Endothelial cell (in vitro differentiated cells): Measurements from ENCODE around the gene FBLN2. TPM values are rescaled to one million over a fixed set of nuclear protein-coding genes. Genes with fewer than 3 reads are reported as not detected.
A peak's percentile ranks its signal among the peaks of the same experiment; 100 is the strongest.
"Not testable (repeated sequence)": the region's sequence is repeated elsewhere in the genome, so short reads cannot be mapped to it uniquely, and the experiment has no call there.

Experiments
- DNase-seq: peaks from one replicate; pipeline ENCODE4 v3.0.0; 2021; ENCODE audit warnings: low spot score
- H3K27ac Mint-ChIP-seq: one replicate; pipeline ENCODE4 v1.8.0; 2021; ENCODE audit warnings: mixed read lengths, inconsistent platforms; ENCODE audit not compliant: unreplicated experiment
- H3K27me3 Mint-ChIP-seq: one replicate; pipeline ENCODE4 v1.8.0; 2021; ENCODE audit warnings: mild to moderate bottlenecking, moderate library complexity, mixed read lengths, inconsistent platforms; ENCODE audit not compliant: unreplicated experiment
- H3K36me3 Mint-ChIP-seq: one replicate; pipeline ENCODE4 v1.8.0; 2021; ENCODE audit warnings: mild to moderate bottlenecking, low read depth, mixed read lengths, inconsistent platforms; ENCODE audit not compliant: unreplicated experiment
- H3K4me1 Mint-ChIP-seq: one replicate; pipeline ENCODE4 v1.8.0; 2021; ENCODE audit warnings: mild to moderate bottlenecking, mixed read lengths, inconsistent platforms; ENCODE audit not compliant: unreplicated experiment
- H3K4me3 Mint-ChIP-seq: one replicate; pipeline ENCODE4 v1.8.0; 2021; ENCODE audit warnings: mild to moderate bottlenecking, mixed read lengths, inconsistent platforms; ENCODE audit not compliant: unreplicated experiment
- H3K9me3 Mint-ChIP-seq: one replicate; pipeline ENCODE4 v1.8.0; 2021; ENCODE audit warnings: mixed read lengths, inconsistent platforms; ENCODE audit not compliant: unreplicated experiment
- CTCF ChIP-seq: fragments of 200-600 bp; sonication (generic); IDR thresholded peaks from one replicate; pipeline ENCODE4 v1.5.0; 2021; ENCODE audit warnings: antibody characterized with exemption; ENCODE audit not compliant: unreplicated experiment
- long read RNA-seq: library from polyadenylated mRNA; unstranded; transcript quantifications from one replicate; pipeline ENCODE4 v2.0.0, GENCODE V29; 2020; ENCODE audit not compliant: unreplicated experiment
- total RNA-seq: library from RNA; stranded (reverse); fragmentation: NEBNext Ultra II Directional; extraction: Animal tissue kit (Norgen Biotek cat#: 25700); gene quantifications from one replicate; pipeline ENCODE4 v1.2.1, GENCODE V29; 2021; ENCODE audit not compliant: unreplicated experiment

The FBLN2 gene
- 10.5 TPM for total RNA-seq
- long read RNA-seq, partial matches to known transcripts = 2 of 4 reads
- long read RNA-seq, other reads (novel, unspliced or antisense) = 2 of 4 reads

- Mint-ChIP-seq H3K27ac (no peak within 1 kb of the TSS), H3K36me3 (peaks cover 12% of the 10 kb centered on the region), H3K27me3 (peaks cover 16% of the 10 kb centered on the region), H3K4me3 (peak within 1 kb of the TSS; percentile 72), H3K4me1 (peaks cover 14% of the 10 kb centered on the region), H3K9me3 (no peaks in the 10 kb centered on the region)
- DNase-seq = peak; percentile 76
- TF ChIP-seq CTCF = no peak
Observed at GRCh38 chr3:13548696-13549622, at the start of gene FBLN2. FBLN2 (plus strand) TSS chr3:13549125; CDS start chr3:13570356, 21,231 bp downstream.

- not testable (repeated sequence) for H3K36me3 Mint-ChIP-seq, H3K27ac Mint-ChIP-seq, H3K4me3 Mint-ChIP-seq, H3K4me1 Mint-ChIP-seq, H3K9me3 Mint-ChIP-seq, DNase-seq
- peaks cover 16% of the 10 kb centered on the region for H3K27me3 Mint-ChIP-seq
Observed at GRCh38 chr3:13499246-13499645, 49.7 kb upstream of the FBLN2 start.

- no peak overlapping the region for H3K27ac Mint-ChIP-seq
- no peaks in the 10 kb centered on the region for H3K9me3 Mint-ChIP-seq
- peaks cover 5% of the 10 kb centered on the region for H3K4me1 Mint-ChIP-seq
- DNase-seq = peak; percentile 64
- peaks cover 16% of the 10 kb centered on the region for H3K27me3 Mint-ChIP-seq
- TF ChIP-seq CTCF = peak; percentile 66
- no peak overlapping the region for H3K4me3 Mint-ChIP-seq
- peaks cover 7% of the 10 kb centered on the region for H3K36me3 Mint-ChIP-seq
Observed at GRCh38 chr3:13500133-13500885, 48.6 kb upstream of the FBLN2 start.

- no peaks in the 10 kb centered on the region for H3K9me3 Mint-ChIP-seq
- no peak overlapping the region for H3K4me3 Mint-ChIP-seq
- peaks cover 3% of the 10 kb centered on the region for H3K36me3 Mint-ChIP-seq
- TF ChIP-seq CTCF = no peak
- no peak overlapping the region for H3K27ac Mint-ChIP-seq
- H3K4me1 Mint-ChIP-seq = peaks cover 3% of the 10 kb centered on the region
- peaks cover 13% of the 10 kb centered on the region for H3K27me3 Mint-ChIP-seq
- no peak for DNase-seq
Observed at GRCh38 chr3:13501056-13501455, 47.9 kb upstream of the FBLN2 start.

- peaks cover 3% of the 10 kb centered on the region for H3K4me1 Mint-ChIP-seq
- DNase-seq = no peak
- peaks cover 13% of the 10 kb centered on the region for H3K27me3 Mint-ChIP-seq
- H3K36me3 Mint-ChIP-seq = peaks cover 3% of the 10 kb centered on the region
- TF ChIP-seq CTCF = no peak
- H3K27ac Mint-ChIP-seq = no peak overlapping the region
- no peak overlapping the region for H3K4me3 Mint-ChIP-seq
- no peaks in the 10 kb centered on the region for H3K9me3 Mint-ChIP-seq
Observed at GRCh38 chr3:13501521-13501920, 47.4 kb upstream of the FBLN2 start.
